ENCODE results near the gene SLC35F4. TPM values are rescaled to one million over a fixed set of nuclear protein-coding genes. Genes with fewer than 3 reads are reported as not detected.

The SLC35F4 gene
- total and polyA plus RNA-seq, 2 of the 8 experiments (the other 6 are each of a cell fraction or from before 2014, with no cell fraction given) = not detected

GRCh38 chr14:57818511-57818910, 47.4 kb downstream of the SLC35F4 start:
- H2BK12ac ChIP-seq (ENCODE audit: low read depth, low read length) = no peak overlapping the region
- no peaks in the 10 kb centered on the region for H3K27me3 ChIP-seq (replicated peaks in 1 of 4; ENCODE audit: control insufficient read depth in 3 of 4, extremely low read depth in 1 of 4, insufficient read depth in 3 of 4, low read length in 3 of 4)

More at GRCh38 chr14:57818511-57818910, 47.4 kb downstream of the SLC35F4 start:
- no peak overlapping the region for H4K8ac ChIP-seq (ENCODE audit: extremely low read depth, insufficient read depth, low read length)
- H3K18ac ChIP-seq (ENCODE audit: extremely low read depth, low read length) = no peak overlapping the region
- no peak for DNase-seq (ENCODE audit: low read depth in 1 of 2, low spot score in 2 of 2)
- no peak for FAIRE-seq
- no peaks in the 10 kb centered on the region; a peak in 1 of 7 replicates for H3K4me1 ChIP-seq (replicated peaks in 1 of 4; ENCODE audit: control insufficient read depth in 3 of 4, insufficient read depth in 4 of 4, low read length in 3 of 4)
- no peak overlapping the region for H3K9ac ChIP-seq (replicated peaks in 1 of 4; ENCODE audit: extremely low read depth in 1 of 4, low read depth in 3 of 4, low read length in 3 of 4)
- H3K23ac ChIP-seq (ENCODE audit: insufficient read length) = no peak overlapping the region
- H2AK5ac ChIP-seq (ENCODE audit: low read depth, low read length) = no peak overlapping the region
- ChIA-PET CTCF (ENCODE audit: partially characterized antibody) (interaction anchor here (1.0 kb wide), 1 partner anchor 10 kb away, joined by 6 read pairs; no protein-coding TSS in a partner anchor), POLR2A (ENCODE audit: partially characterized antibody) (no interaction called here)
- H3K56ac ChIP-seq (replicated peaks; ENCODE audit: insufficient read length, low read depth, low read length) = no peak overlapping the region
- no peak overlapping the region for H4K91ac ChIP-seq (replicated peaks; ENCODE audit: insufficient read length, low read length)
- H3K4me3 ChIP-seq (ENCODE audit: extremely low read depth in 1 of 4, insufficient read depth in 2 of 4, low read depth in 3 of 4, low read length in 4 of 4) = no peak overlapping the region
- no peak overlapping the region for H2BK15ac ChIP-seq (ENCODE audit: low read length)
- H3K23me2 ChIP-seq (ENCODE audit: low read depth, low read length) = no peaks in the 10 kb centered on the region
- H3K79me2 ChIP-seq (ENCODE audit: control insufficient read depth in 1 of 2, insufficient read depth in 2 of 2, low read length in 2 of 2) = no peaks in the 10 kb centered on the region
- H2AFZ ChIP-seq (ENCODE audit: low read length) = no peak overlapping the region
- TF ChIP-seq BACH1 (IDR thresholded peaks at IDR 0.05; ENCODE audit: low read length) (no peak), ZNF274 (IDR thresholded peaks at IDR 0.05; ENCODE audit: borderline replicate concordance, extremely low read depth, low read length) (no peak), CBX5 (IDR thresholded peaks at IDR 0.05; ENCODE audit: low read depth, low read length) (no peak), PHF8 (conservative IDR thresholded peaks at IDR 0.05; ENCODE audit: low read depth, low read length) (no peak), USF2 (IDR thresholded peaks at IDR 0.05; ENCODE audit: low read length) (no peak)
- no peak overlapping the region for H3K14ac ChIP-seq (ENCODE audit: insufficient read length)
- H3K9me3 ChIP-seq (ENCODE audit: insufficient read depth in 2 of 2, low read depth in 1 of 2, low read length in 1 of 2) = no peaks in the 10 kb centered on the region
- H3K36me3 ChIP-seq (ENCODE audit: control insufficient read depth in 2 of 4, insufficient read depth in 4 of 4, low read length in 3 of 4) = no peaks in the 10 kb centered on the region
- H2BK5ac ChIP-seq (ENCODE audit: low read depth, low read length) = no peak overlapping the region
- no peak overlapping the region for H3K27ac ChIP-seq (ENCODE audit: low read depth, low read length)
- no peak overlapping the region for H3K4me2 ChIP-seq (ENCODE audit: insufficient read depth in 1 of 2, low read depth in 2 of 2, low read length in 2 of 2)
- no peak overlapping the region for H3K4ac ChIP-seq (replicated peaks; ENCODE audit: insufficient read length, low read depth, low read length)
- 94% methylated on average over 1 of the region's 1 CpG; no CpG with 5 or more reads in 1 of the 2 experiments for WGBS, 2 experiments (ENCODE audit: extremely low coverage in 1 of 2, insufficient coverage in 1 of 2, insufficient read length in 1 of 2, insufficient replicate concordance in 2 of 2, low coverage in 1 of 2, low lambda C conversion rate in 2 of 2, missing lambda C conversion rate in 1 of 2)
- H2BK120ac ChIP-seq (replicated peaks; ENCODE audit: low read depth, low read length) = no peak overlapping the region
- H2BK20ac ChIP-seq (ENCODE audit: low read length) = no peak overlapping the region
- H4K20me1 ChIP-seq (replicated peaks in 1 of 2; ENCODE audit: control insufficient read depth in 1 of 2, insufficient read depth in 2 of 2, low read length in 2 of 2) = no peaks in the 10 kb centered on the region
- H3K79me1 ChIP-seq (ENCODE audit: low read depth, low read length) = no peaks in the 10 kb centered on the region
- H4K5ac ChIP-seq (ENCODE audit: insufficient read length, low read depth, low read length) = no peak overlapping the region
